Measurements from ENCODE around the gene ZCCHC7.
"Not testable (repeated sequence)": the region's sequence is repeated elsewhere in the genome, so short reads cannot be mapped to it uniquely, and the experiment has no call there.

The ZCCHC7 gene

DNA sequence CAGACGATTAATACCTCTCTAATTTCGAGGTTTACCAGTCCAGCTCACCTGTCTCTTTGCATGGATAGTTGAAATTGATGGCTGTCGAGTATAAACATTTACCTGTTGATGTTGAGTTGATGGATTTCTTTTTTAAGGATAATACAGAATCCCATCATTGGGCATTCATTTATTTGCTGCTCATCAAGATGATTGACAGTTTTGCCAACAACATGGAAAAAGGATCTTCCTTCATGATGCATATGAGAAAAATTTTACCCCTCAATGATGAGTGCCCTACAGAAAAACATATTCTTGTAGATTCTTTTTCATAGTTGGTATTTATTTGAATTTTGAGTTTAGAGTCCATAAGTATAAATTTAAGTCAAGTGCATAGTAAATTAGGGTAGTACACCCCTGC, 59.2 kb downstream of the ZCCHC7 start:
- no peak for DNase-seq

DNA sequence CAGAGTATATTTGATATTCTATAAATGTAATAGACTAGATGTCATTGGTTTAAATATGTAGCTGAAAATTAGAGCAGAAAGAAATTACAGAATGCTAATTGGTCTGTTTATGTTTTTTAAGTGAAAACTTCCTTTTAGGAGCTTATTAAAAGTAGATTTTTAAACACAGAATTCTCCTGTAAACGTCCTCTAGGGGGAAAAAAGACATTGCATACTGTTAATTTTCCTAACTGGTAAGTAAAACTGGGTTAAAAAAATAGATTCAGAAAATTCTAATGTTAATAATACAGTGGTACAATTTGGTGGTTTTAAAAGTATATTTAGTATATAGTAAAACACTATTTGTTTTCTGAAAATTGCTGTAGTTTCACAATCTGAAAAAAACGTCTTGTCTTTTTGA, 59.8 kb downstream of the ZCCHC7 start:
- DNase-seq, result no peak

DNA sequence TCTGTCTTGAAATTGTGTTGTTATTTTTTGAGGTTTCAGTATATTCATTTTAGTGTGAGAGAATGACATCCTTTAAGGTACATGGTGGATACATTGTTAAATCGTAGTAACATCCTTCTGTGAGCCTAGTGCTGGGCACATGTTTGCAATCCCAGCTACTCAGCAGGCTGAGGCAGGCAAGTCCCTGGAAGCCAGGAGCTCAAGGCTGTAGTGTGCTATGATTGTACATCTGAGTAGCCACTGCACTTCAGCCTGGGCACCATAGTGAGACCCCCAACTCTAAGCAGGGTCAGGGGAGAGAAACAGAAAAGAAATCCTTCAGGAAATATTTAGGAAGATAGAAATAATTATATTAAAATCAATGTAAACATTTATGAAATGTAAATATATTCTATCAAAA, 62.3 kb downstream of the ZCCHC7 start:
- DNase-seq, result no peak

DNA sequence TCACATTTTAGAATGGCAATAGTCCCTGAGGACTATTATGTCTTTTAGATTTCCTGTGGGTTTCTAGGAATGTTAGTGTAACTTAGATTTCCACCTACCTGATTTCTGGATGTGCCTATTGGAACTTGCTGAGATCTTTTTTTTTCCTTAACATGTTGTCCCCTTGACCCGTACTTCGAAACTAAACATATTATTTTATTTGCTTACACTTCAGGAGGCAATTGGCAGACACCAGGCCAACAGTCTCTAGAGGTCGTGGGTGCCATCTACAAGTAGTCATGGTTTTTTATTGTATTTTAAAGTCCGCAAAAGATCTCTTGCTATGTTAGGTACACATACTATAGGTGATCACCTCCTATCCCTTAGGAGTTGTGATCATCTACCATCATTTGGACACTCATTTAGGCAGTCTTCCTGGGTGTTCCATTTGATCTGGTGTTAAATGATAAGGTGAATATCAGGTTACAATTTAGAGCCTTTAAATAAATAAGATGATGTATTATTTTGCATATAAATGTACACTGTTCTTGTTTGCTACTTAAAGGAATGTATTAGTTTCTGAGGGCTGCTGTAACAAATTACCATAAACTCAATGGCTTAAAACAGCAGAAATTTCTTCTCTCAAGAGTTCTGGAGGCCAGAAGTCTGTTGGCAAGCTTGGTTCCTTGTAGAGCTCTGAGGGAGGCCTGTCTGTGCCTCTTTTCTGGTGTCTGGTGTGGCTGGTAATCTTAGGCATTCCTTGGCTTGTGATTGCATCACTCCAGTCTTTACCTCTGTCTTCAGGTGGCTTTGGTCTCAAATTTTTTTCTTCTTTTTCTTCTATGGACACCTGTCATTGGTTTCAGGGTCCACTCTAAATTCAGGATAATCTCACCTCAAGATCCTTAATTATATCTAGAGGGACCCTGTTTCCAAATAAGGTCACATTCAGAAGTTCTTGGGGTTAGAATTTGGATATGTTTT, 64.8 kb downstream of the ZCCHC7 start:
- DNase-seq, result no peak

DNA sequence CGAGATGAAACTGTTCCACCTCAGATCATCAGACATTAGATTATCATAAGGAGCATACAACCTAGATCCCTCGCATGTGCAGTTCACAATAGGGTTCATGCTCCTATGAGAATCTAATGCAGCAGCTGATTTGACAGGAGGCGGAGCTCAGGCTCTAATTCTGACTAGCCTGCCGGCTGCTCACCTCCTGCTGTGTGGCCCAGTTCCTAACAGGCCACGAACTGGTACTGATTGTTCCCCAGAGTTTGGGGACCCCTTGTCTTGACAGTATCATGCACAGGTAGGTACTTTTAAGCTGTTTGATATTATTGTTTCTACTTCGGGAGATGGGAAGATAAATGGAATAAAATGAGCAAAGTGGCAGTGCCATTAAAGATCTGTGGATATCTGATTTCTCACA, 66.9 kb downstream of the ZCCHC7 start:
- peak; percentile 22 for DNase-seq

DNA sequence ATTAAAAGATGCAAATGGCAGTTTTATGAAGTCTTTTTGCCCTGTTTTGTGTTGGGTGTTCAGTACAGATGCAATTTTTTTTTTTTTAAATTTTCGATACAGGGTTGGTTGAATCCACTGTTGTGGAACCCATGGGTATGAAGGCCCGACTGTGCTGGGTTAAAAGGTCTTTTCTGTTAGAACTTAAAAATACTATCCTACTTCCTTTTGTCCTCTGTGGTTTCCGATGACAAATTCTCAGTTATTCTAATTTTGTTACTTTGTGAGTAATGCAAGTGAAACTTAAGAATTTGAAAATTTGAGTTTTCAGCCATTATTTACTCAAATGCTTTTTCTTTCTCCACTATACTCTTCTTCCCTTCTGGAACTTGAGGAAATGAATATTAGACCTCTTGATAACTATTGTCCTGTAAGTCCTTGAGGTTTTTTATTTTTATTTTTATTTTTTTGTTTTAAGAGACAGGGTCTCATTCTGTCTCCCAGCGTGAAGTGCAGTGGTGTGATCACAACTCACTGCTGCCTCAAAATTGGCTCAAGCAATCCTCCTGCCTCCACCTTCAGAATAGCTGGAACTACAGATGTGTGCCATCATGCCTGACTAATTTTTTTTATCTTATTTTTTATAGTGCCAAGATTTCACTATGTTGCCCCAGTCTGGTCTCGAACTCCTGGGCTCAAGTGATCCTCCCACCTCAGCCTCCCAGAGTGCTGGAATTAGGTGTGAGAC, 67.5 kb downstream of the ZCCHC7 start:
- peak; percentile 46 for DNase-seq

DNA sequence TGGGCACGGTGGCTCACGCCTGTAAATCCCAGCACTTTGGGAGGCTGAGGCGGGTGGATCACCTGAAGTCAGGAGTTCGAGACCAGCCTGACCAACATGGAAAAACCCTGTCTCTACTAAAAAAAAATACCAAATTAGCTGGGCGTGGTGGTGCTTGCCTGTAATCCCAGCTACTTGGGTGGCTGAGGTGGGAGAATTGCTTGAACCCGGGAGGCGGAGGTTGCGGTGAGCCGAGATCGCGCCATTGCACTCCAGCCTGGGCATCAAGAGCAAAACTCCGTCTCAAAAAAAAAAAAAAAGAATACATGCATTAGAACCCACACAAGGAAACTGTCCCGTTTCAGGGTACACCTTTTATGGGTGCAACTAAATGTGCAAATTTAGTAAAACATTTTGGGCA, 70.4 kb downstream of the ZCCHC7 start:
- DNase-seq, result not testable (repeated sequence)

DNA sequence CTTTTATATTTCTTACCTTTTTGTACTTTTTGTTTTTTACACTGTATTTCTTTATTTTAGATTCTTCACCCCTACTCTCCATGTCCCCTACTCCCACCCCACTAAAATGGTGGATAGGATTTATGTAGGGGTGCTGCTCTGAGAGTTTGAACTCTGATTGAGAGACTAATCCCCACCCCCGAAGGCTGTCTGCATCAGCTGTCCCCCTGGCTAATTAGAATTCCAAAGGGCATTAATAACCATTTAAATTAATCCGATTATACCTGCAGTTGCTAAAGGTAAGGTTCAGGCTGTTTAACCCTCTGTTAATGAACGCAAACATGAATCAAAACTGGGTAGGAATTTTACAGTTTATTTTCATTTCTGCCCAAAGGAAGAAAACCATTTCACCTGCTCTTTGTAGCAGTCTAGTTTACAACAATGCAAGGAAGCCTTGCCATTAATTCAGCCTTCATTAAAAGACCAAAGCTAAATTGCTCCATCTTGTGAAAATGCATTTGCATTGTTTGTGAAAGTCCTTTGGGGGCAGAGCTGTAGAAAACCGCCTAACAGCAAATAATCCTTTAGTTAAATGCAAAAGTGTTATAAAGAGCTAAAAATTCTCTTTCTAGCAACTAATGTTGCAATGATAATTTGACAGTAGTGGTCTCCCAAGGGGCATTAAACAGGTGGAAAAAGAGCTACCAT, 71.2 kb downstream of the ZCCHC7 start:
- DNase-seq, result no peak

DNA sequence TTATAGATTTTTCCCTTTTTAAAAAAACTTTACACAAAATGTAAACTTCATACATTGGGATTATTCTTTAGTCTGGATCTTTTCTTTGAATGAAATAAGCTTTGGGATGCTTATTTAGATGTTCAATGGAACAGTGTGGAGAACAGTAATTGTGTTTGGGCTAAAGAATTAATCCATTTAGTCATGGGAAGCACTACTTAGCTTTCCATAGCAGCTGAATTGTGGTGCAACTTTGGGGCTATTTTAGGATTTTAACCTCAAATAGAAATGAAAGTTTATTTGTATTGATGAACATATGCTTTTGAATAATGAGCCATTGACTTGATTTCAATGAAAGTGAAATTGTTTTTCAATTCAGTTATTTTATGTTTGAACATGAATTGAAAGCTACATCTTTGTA, 72.4 kb downstream of the ZCCHC7 start:
- DNase-seq, result no peak

DNA sequence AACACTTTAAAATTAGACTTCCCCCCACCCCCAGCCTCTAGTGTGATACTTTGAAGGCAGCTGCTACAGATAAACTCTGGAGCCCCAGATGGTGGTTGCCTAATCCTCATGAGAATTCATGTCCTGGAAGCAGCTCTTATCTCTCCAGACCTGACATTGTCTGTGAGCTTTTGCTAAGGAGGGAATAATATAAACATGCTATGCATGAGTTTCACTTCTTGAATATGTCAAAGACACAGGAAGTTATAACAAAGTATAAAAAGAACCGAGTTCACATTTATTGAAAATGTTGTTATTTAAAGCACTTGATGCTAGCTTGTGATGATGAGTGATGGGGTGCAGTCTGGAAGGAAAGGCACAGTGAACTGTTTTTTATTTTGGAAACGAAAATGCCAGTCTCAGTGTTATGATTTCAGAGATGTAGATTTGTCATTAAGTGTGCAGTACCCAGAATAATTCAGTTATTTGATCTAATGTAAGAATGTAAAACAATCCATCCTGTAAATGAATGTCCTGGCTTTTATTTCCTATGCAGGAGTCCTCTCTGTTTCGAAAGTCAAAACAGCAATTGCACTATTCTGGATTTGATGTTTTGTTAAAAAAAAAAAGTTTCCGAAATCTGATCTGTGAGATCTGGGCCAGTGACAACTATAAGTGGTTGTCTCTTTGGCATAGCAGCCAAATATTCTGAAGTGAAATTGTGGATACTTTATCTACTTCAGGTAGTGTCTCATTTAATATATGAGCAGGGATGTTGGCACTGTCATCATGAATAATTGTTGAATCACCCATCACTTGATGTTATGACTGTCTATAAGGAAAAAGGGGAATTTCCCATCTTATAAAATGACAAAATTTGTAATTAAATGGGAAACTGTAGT, 77.0 kb downstream of the ZCCHC7 start:
- no peak for DNase-seq

DNA sequence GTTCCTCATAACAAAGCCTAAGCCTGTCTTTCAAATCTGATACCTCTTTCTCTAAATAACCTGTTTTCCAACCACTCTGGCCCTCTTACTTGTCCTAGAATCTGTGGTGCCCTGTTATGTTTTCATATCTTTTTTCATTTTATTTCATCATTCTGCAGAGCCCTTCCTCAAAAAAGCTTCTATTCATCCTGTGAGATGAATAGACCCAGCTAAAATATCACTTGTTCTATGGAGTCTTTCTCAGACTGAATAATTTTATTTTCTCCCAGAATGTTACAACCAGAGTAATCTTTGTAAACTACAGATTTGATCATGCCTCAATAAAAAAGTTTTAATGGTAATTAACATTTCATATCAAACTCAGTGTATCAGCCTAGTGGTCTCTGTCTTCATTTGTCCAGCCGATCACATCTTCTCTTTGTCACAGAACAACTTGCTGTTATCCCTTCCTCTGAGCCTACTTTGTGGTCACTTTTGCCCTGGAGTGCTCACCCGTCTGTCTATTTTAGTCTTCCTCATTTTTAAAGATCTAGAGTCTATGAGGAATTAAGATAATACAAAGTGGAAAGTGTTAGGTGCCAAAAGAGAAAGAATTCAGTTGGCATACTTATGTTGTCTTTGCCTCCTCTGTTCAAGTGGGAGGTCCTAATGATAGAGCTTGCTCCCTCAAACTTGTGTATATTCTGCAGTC, 77.8 kb downstream of the ZCCHC7 start:
- no peak for DNase-seq

DNA sequence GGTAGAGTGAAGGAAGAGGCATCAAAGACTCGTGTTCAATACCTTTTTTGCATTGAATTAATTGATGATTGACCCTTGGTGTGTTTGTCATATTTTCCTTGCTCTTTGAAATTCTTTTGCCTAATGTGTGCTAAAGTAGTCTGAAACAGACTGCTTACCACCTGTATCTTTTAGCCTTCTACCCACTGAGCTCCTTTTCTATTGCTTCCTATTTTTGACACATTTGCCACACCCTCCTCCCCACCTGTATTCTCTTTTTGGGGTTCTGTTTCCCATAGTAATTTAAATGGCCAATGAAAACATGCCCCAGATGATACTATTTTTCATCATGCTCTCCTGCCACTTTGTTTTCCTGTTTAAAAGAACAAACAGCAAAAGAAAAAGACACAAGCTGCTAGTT, 78.5 kb downstream of the ZCCHC7 start:
- DNase-seq, result no peak

DNA sequence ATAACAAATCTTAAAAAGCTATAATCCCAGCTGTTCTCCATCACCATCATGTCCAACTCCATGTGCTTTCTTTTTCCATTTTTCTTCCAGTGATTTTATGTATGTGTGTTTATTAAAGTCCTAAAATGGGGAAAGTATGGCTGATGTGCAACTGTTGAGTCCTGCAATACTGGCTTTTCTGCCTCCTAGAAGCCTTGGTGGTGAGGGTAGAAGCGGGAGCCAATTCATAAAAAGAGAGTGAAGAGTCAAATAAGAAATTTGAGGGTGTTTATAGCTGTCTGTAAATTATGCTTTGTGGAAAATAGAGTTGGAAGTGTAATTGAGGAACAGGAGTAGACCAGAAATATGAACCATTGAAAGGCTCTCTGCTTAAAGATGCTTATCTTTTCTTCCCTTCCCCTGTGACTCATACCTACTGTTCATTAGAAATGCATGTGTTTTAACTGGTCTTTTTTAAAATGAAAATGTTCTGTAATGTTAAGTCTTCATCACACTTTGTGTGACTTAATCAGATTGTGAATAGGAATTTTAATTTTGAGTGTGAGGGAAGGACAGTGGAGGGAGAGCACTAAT, 80.1 kb downstream of the ZCCHC7 start:
- DNase-seq, result peak; percentile 35

DNA sequence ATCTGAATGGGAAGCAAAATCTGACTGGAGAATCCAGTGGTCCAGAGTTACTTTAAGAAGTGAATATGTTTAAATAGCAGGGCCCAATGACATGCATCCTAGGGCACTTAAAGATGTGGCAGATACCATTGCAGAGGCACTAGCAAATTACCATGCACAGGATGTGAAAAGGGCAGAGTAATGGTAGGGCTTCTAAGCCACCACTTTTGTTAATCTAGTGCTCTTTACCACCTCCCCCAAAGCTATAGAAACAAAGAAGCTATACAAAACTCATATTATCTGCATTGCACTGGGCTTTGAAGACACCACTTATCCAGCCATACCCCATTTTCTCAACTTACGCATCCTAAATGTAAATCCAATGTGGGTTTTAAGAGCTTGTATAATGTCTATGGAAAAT, 81.2 kb downstream of the ZCCHC7 start:
- DNase-seq, result no peak

DNA sequence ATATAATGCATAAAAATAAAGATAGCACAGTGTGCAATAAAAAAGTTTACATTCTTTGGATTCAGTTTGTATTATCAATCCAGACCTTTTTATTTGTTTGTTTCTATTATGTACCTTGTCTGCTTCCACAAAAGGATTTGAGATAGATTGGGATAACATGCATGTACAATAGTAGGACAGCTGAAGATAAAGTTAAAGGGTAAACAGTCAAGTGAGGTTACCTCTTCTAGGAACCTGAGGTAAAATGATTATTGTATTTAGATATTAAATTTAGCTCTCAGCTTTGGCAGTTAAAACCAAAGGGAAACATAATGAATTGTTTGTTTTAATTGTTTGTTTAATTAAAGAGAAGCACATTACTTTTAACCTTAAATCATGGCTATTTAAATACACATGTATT, 81.7 kb downstream of the ZCCHC7 start:
- DNase-seq, result no peak

DNA sequence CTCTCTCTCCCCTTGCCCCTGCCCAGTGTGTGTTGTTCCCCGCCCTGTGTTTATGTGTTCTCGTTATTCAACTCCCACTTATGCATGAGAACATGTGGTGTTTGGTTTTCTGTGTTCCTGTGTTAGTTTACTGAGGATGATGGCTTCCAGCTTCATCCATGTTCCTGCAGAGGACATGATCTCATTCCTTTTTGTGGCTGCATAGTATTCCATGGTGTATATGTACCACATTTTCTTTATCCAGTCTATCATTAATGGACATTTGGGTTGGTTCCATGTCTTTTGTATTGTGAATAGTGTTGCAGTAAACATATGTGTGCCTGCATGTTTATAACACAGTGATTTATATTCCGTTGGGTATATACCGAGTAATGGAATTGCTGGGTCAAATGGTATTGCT, 83.1 kb downstream of the ZCCHC7 start:
- not testable (repeated sequence) for DNase-seq

DNA sequence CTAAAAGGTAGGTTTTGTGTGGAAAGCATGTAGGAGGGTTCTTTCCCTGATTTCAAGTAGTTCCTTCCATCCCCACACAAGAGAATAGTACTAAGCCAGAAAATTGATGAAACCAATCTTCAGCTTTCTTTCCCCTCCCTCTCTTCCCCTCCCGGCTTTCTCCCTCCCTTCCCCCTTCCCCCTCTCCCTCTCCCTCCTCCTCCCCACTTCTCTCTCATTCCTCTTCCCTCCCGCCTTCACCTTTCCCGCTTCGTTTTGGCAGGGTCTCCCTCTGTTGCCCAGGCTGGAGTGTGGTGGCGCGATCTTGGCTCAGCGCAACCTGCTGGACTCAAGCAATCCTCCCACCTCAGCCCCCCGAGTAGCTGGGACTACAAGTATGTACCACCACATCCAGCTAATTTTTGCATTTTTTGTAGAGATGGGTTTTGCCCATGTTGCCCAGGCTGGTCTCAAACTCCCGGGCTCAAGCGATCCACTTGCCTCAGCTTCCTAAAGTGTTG, 85.8 kb downstream of the ZCCHC7 start:
- no peak for DNase-seq

DNA sequence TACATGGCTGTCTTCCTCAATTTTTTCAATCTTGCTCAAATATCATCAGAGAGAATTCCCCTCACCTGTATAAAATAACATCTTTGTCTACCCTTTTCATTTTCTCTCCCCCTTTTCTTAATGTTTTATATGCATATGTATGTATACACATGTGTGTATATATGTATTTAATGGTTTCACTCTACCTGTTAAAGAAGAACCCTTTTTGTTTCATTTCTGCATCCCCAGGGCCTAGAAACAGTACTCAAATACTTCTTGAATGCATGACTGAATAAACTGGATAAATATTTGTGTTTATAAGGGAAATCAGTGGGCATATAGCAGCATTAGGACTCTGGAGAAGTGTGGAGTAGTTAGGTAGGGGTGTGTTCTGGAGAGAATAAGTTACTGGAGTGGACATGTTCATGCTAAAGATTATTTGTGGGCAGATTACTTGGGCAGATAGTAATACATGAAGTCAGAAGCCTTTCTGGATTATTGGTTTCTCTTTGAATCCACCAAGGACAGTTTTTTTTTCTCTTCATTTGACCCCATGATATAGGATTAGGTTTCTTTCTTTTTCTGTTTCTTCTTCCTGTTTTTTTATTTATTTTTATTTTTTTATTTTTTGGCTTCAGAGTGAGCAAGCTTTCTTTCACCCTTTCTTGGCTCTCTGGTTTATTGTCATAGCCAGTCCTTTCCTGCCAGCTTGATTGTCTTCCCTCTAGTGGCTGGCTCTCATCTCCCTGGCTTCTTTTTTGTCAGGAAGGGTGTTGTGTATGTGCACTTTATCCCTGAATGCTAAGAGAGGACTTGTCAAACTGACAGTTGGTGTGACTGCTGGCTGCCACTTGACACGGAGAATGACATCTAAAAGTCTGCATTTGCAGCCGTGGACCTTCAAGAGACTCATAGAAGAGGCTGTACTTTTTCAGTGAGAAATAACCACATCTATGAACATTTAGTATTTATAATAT, 89.3 kb downstream of the ZCCHC7 start:
- no peak for DNase-seq

DNA sequence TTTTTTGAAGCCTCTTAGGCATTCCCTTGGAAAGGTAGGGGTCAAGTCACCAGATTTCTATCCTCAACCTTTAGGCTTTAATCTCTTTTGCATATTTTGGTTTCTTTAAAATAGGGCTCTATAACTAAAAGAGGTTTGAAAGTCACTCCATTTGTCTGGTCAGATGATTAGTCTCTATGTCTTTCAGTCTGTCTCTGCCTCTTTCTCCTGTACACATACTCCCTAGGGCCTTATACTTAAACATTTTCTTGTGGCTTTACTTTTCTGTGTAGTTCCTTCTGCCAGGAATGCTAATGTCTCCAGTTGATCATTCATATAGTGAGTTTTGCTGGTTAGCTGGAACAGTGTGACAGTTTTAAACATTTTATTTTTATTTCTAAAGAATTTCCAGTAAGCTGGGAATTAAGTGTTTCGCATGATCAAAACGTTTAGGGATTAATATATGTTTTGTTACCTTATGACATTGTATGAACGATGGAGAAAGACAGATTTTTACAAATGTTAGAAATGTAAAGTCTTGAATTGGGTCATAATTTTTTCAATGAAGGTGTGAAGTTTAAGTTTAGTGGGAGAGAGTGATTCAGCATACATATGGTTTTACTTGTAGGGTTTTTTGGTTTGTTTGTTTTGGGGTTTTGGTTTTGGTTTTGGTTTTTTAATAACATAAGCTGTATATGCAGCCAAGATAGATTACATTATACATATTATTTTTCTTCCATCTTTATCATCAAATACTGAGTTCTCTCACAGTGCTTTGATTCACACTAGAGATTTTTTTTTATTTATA, 90.6 kb downstream of the ZCCHC7 start:
- peak; percentile 44 for DNase-seq

All from activated CD4-positive, alpha-beta T cell treated with anti-CD3 and anti-CD28 coated beads, Interleukin-2, Interleukin-6, amounts not matched to agents 100 ng/mL and 50 ng/mL, durations not matched to agents 16 hours and 8 hours (primary cell).